NCI-H748 treated with DMSO at 0.1 percent for 48 hours (cell line): ENCODE data around the gene RBM42.

Source experiments
- DNase-seq: peaks from one replicate; lab custom pipeline; 2025; lab: John Stamatoyannopoulos, UW

The RBM42 gene

GRCh38 chr19:35620001-35620400 is 8.8 kb upstream of the RBM42 start:
- DNase-seq = no peak

- DNase-seq = no peak
Measured at GRCh38 chr19:35621708-35622107, 7.1 kb upstream of the RBM42 start.

GRCh38 chr19:35622750-35623149 is 6.1 kb upstream of the RBM42 start:
- no peak for DNase-seq

GRCh38 chr19:35623327-35624010 is 5.4 kb upstream of the RBM42 start:
- DNase-seq = no peak

GRCh38 chr19:35628264-35628564 is 622 bp upstream of the RBM42 start:
- DNase-seq = no peak

- no peak for DNase-seq
Measured at GRCh38 chr19:35629332-35629633, 447 bp downstream of the RBM42 start.

GRCh38 chr19:35633727-35634440 is 5.0 kb downstream of the RBM42 start:
- DNase-seq = no peak

- DNase-seq = no peak
Measured at GRCh38 chr19:35636651-35637050, 7.8 kb downstream of the RBM42 start.

- no peak for DNase-seq
Measured at GRCh38 chr19:35637165-35637564, 8.3 kb downstream of the RBM42 start.

GRCh38 chr19:35639321-35639639 is 10.4 kb downstream of the RBM42 start:
- DNase-seq = no peak

- no peak for DNase-seq
Measured at GRCh38 chr19:35639863-35640262, 11.0 kb downstream of the RBM42 start.

GRCh38 chr19:35641515-35642151 is 12.8 kb downstream of the RBM42 start, which contains the start of gene ETV2:
ETV2 (plus strand) TSS chr19:35641745; CDS start chr19:35642461, 716 bp downstream.
- DNase-seq = no peak

- DNase-seq = no peak
Measured at GRCh38 chr19:35642312-35642711, 13.5 kb downstream of the RBM42 start.

GRCh38 chr19:35642798-35643254 is 14.0 kb downstream of the RBM42 start:
- DNase-seq = no peak

- peak; percentile 69 for DNase-seq
Measured at GRCh38 chr19:35643255-35644205, 14.7 kb downstream of the RBM42 start.

- peak; percentile 96 for DNase-seq
Measured at GRCh38 chr19:35644206-35644986, 15.6 kb downstream of the RBM42 start.

- peak; percentile 68 for DNase-seq
Measured at GRCh38 chr19:35644987-35645679, 16.3 kb downstream of the RBM42 start.

GRCh38 chr19:35645680-35646511 is 17.1 kb downstream of the RBM42 start:
- DNase-seq = no peak

- peak; percentile 99 for DNase-seq
Measured at GRCh38 chr19:35648017-35648961, 19.5 kb downstream of the RBM42 start, which contains the start of gene COX6B1. COX6B1 (plus strand) TSS chr19:35648323; CDS start chr19:35651244, 2,921 bp downstream.
